Astrocyte of the cerebellum (primary cell): Measurements from ENCODE around the gene KMT5B.

Experiments used
- DNase-seq: peaks from one replicate; pipeline ENCODE4 v3.0.0-alpha.2; 2011; ENCODE audit warnings: low read depth
- H3K4me3 ChIP-seq: 2 replicates; pipeline ENCODE4 v1.5.1; 2011; ENCODE audit warnings: mild to moderate bottlenecking, low read depth, low read length, moderate library complexity
- CTCF ChIP-seq: IDR thresholded peaks from 2 replicates; pipeline ENCODE4 v1.5.1; 2012; ENCODE audit warnings: low read length, low read depth, moderate library complexity, mild to moderate bottlenecking; ENCODE audit errors: missing control alignments
- in situ Hi-C: cut with HindIII; loops from 2 replicates; pipeline ENCODE4 v1.10.0; 2017; ENCODE audit warnings: low sequenced_read_pairs

Gene KMT5B

GRCh38 chr11:68242616-68243015 is 29.5 kb upstream of the KMT5B start:
- no peak for DNase-seq
- TF ChIP-seq CTCF, result no peak
- H3K4me3 ChIP-seq, result no peak overlapping the region
- in situ Hi-C loops, result no loop called here

- in situ Hi-C loops, result loop anchor here (5.0 kb wide), 1 partner anchor 46 kb away; no protein-coding TSS in a partner anchor
Measured at GRCh38 chr11:68231621-68232020, 18.5 kb upstream of the KMT5B start.

GRCh38 chr11:68229601-68230000 is 16.5 kb upstream of the KMT5B start:
- no peak overlapping the region for H3K4me3 ChIP-seq
- no peak for DNase-seq
- no peak for TF ChIP-seq CTCF
- in situ Hi-C loops, result no loop called here

More at GRCh38 chr11:68231621-68232020, 18.5 kb upstream of the KMT5B start:
- DNase-seq, result no peak
- TF ChIP-seq CTCF, result no peak
- H3K4me3 ChIP-seq, result no peak overlapping the region

DNA sequence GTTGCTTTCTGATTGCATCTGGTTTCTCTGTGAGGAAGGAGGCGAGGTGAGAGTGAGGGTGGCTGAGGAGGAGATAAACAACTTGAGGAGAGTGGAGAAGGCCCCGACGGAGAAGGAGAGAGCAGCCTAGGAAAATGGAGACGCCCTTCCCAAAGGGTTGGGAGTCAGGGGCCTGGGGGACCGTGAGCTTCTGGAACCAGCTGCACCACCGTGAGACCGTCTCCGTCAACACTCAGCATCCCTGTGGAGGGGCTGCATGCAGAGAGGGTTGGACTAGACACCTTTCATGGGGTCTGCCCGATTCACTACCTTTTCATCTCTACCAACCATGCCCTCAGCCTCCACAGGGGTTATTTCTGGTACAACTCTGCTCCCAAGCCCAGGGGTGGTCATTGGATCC is 13.3 kb upstream of the KMT5B start:
- H3K4me3 ChIP-seq, result no peak overlapping the region
- DNase-seq, result no peak
- no peak for TF ChIP-seq CTCF
- in situ Hi-C loops, result no loop called here

DNA sequence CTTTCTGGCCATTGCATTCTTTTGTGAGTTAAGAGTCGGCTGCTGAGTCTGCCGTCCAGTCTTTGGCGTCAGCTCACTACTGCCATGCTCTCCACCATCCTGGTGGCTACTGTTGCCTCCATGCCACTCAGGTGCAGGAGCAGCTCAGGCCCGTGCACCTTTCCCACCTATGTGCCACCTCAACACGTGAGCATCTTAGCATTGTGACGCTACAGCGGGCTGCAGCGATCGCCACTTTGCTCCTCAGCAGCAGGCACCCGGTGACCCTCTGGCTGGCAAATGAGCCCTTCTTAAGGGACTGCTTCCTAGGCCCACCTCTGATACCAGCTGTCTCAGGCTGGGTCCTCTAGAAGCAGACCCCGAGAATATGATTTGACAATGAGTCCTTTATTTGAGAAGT is 11.5 kb upstream of the KMT5B start:
- no peak overlapping the region for H3K4me3 ChIP-seq
- in situ Hi-C loops, result no loop called here
- no peak for DNase-seq
- TF ChIP-seq CTCF, result no peak

- H3K4me3 ChIP-seq, result no peak overlapping the region
- in situ Hi-C loops, result no loop called here
- TF ChIP-seq CTCF, result no peak
- no peak for DNase-seq
Measured at GRCh38 chr11:68223275-68223674, 10.2 kb upstream of the KMT5B start.

DNA sequence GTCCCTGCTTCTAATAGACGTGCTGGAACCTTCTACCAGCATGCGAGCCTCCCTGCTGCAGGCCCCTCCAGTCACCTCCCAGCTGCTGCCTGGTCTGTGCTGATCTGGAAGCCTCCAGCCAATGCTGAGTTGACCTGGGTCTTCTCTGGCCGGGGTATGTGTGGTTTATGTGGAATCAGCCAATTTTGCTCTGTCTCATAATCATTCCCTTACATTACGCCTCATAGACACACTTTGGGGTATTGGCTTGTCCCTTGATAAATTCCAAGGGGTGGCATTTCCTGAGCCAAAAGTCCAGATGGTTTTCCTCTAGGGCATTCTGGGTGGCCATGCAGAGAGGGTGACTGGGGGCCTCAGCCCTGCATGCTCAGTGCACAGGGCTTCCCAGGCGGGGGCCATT is 8.3 kb upstream of the KMT5B start:
- no peak for TF ChIP-seq CTCF
- in situ Hi-C loops, result no loop called here
- no peak overlapping the region for H3K4me3 ChIP-seq

More for the DNA sequence above, 8.3 kb upstream of the KMT5B start:
- DNase-seq, result no peak
